Heart right ventricle (tissue), 16 donors: ENCODE results near the gene CAPRIN1. TPM values are rescaled to one million over a fixed set of nuclear protein-coding genes. Genes with fewer than 3 reads are reported as not detected.
"Not testable (repeated sequence)": the region's sequence is repeated elsewhere in the genome, so short reads cannot be mapped to it uniquely, and the experiment has no call there.

ENCODE experiments used
- ATAC-seq, 8 donors: fragments of 200-7000 bp; cut with Tn5 transposase; one replicate each; pipeline ENCODE4 v1.9.1; 2020; ENCODE audit warnings: mild to moderate bottlenecking in 8 of 8, moderate library complexity in 8 of 8, moderate number of reproducible peaks in 1 of 8
- DNase-seq, 2 donors: peaks; one replicate each; pipeline ENCODE4 v3.0.0-alpha.2; 2020
- H3K27ac ChIP-seq, 10 donors: fragments of 200-600 bp; sonication (generic) in 2 of 10; one replicate each; pipeline versions ENCODE4 v1.5.0 to v1.8.0; 2020 to 2022; ENCODE audit warnings: mild to moderate bottlenecking in 3 of 10
- H3K27me3 ChIP-seq, 7 donors: fragments of 200-600 bp; one replicate each; pipeline ENCODE4 v1.8.0; 2021 to 2022; ENCODE audit warnings: mild to moderate bottlenecking in 2 of 7
- H3K36me3 ChIP-seq, 9 donors: fragments of 200-600 bp; sonication (generic) in 1 of 9; one replicate each; pipeline versions ENCODE4 v1.5.0 to v1.8.0; 2020 to 2022; ENCODE audit warnings: mild to moderate bottlenecking in 2 of 9
- H3K4me1 ChIP-seq, 9 donors: fragments of 200-600 bp; sonication (generic) in 1 of 9; one replicate each; pipeline versions ENCODE4 v1.5.0 to v1.8.0; 2020 to 2022; ENCODE audit warnings: mild to moderate bottlenecking in 4 of 9
- H3K4me3 ChIP-seq, 10 donors: fragments of 200-600 bp; sonication (generic) in 2 of 10; one replicate each; pipeline versions ENCODE4 v1.5.0 to v1.8.0; 2020 to 2022; ENCODE audit warnings: mild to moderate bottlenecking in 7 of 10, moderate library complexity in 2 of 10
- H3K9me3 ChIP-seq, 11 donors: fragments of 200-600 bp in 10 of 11; sonication (generic) in 2 of 11; one replicate each; pipeline versions ENCODE4 v1.5.0 to v1.8.0; 2013 to 2022; ENCODE audit warnings: mild to moderate bottlenecking in 2 of 11, control low read depth in 1 of 11, moderate library complexity in 1 of 11
- WGBS, 2 donors: extraction: QIAGEN DNeasy Blood & Tissue Kit; methylation state at CpG; one replicate each; pipeline ENCODE4 v1.1.7; 2013; ENCODE audit warnings: inconsistent platforms in 1 of 2; 5-methylcytosine and 5-hydroxymethylcytosine counted together
- intact Hi-C, 10 donors: fragments of 100-400 bp; cut with DNase I; formaldehyde crosslinking; loops; one replicate each; pipeline versions ENCODE4 v1.11.1 to v1.14.2; 2022
- polyA plus RNA-seq, 2 donors: library from polyadenylated mRNA; stranded (reverse); fragments of 200-250 nt; gene quantifications; one replicate each; pipeline ENCODE4 v1.2.3, GENCODE V29; 2013
- total RNA-seq, 10 donors: library from RNA; stranded (reverse); fragmentation: NEBNext Ultra II Directional in 3 of 10; extraction: Animal tissue kit (Norgen Biotek cat#: 25700) in 3 of 10; gene quantifications; one replicate each; pipeline versions ENCODE4 v1.2.1 to v1.2.4, GENCODE V29; 2021 to 2023
- TF ChIP-seq, protein P1 (sequence below), 9 donors: fragments of 200-600 bp; sonication (generic) in 2 of 9; IDR thresholded peaks; one replicate each; pipeline versions ENCODE4 v1.5.0 to v1.8.0; 2021 to 2022; ENCODE audit warnings: antibody characterized with exemption in 9 of 9, mild to moderate bottlenecking in 5 of 9, moderate library complexity in 1 of 9
- donor health status: Arrhythmogenic right ventricular cardiomyopathy.
- donor health status: ischemic (EF 13 %, LVEDD 7.1; RV severe dilation, severe dysfunction).
- donor health status: healthy with polysubstance abuse.
- donor health status: DM: no; HTN: yes; CAD: no.
- donor health status: DM: no; HTN: no; CAD: no.
- donor health status: ischemic (EF 25% LVEDD 6.9; RV normal size, moderate dysfunction).
- donor health status: ischemic (EF 25% LVEDD 5.7; RV mildly dilated, moderate dysfunction).
- donor health status: healthy.
- donor health status: DM: yes; HTN: yes; CAD: no.
- donor health status: Ischemic cardiomyopathy.
- donor health status: ischemic (EF 35%, LVEDD 5.7; RV mildly dilated, moderate dysfunction).
- donor health status: nonischemic (EF 11% LVEDD 7.7; RV severe dilation, severe dysfunction).
- donor health status: DM: yes; HTN: yes; CAD: no.
- donor health status: PGD.
- donor health status: ischemic (EF 29% LVEDD 5.4; RV normal size, mild dysfunction).
- donor health status: nonischemic (EF 23%, LVEDD 6.1; RV moderate dilation, normal function).

Gene CAPRIN1
- total and polyA plus RNA-seq, 12 donors: 37.9 to 142 (median 118) TPM

- no peak for ATAC-seq
- Histone ChIP-seq H3K4me3 (no peak overlapping the region), H3K36me3 (peaks cover 4 to 100% (median 84%) of the 10 kb centered on the region in 9 donors), H3K9me3 (no peaks in the 10 kb centered on the region), H3K27me3 (no peaks in the 10 kb centered on the region), H3K27ac (peak overlapping the region in 1 of 10 donors; percentile 21), H3K4me1 (peaks cover 0 to 5% (median 0%) of the 10 kb centered on the region in 9 donors)
- TF ChIP-seq, protein P1, sequence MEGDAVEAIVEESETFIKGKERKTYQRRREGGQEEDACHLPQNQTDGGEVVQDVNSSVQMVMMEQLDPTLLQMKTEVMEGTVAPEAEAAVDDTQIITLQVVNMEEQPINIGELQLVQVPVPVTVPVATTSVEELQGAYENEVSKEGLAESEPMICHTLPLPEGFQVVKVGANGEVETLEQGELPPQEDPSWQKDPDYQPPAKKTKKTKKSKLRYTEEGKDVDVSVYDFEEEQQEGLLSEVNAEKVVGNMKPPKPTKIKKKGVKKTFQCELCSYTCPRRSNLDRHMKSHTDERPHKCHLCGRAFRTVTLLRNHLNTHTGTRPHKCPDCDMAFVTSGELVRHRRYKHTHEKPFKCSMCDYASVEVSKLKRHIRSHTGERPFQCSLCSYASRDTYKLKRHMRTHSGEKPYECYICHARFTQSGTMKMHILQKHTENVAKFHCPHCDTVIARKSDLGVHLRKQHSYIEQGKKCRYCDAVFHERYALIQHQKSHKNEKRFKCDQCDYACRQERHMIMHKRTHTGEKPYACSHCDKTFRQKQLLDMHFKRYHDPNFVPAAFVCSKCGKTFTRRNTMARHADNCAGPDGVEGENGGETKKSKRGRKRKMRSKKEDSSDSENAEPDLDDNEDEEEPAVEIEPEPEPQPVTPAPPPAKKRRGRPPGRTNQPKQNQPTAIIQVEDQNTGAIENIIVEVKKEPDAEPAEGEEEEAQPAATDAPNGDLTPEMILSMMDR (IDR thresholded peaks at IDR 0.05): no peak
- intact Hi-C loops: no loop called here
- DNase-seq: no peak
- 91 to 92% methylated on average over 4 of the region's 4 CpGs for WGBS, 2 donors
These were observed 35.2 kb downstream of the CAPRIN1 start for GRCh38 chr11:34086554-34087283.

DNA sequence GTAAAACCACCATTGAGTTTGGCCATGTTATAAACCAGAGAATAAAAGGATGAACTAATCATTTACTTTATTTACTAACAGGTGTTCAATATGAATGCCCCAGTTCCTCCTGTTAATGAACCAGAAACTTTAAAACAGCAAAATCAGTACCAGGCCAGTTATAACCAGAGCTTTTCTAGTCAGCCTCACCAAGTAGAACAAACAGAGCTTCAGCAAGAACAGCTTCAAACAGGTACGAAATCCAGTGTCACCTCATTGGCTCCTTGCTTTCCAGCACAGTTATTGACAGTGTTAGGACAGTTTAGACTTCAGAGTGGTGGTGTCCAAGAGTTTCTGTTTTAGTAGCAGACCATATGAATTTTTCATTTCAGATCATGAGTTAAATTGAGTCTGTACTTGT is 40.3 kb downstream of the CAPRIN1 start:
- ATAC-seq: no peak
- no peak overlapping the region for H3K4me3 ChIP-seq
- no peaks in the 10 kb centered on the region for H3K27me3 ChIP-seq
- WGBS, 2 donors: 84 to 95% methylated on average over 1 of the region's 1 CpG
- no peak for DNase-seq
- H3K27ac ChIP-seq: no peak overlapping the region
- TF ChIP-seq, protein P1 (IDR thresholded peaks at IDR 0.05): no peak
- peaks cover under 1 to 100% (median 90%) of the 10 kb centered on the region in 9 donors for H3K36me3 ChIP-seq
- H3K4me1 ChIP-seq: no peaks in the 10 kb centered on the region
- no peaks in the 10 kb centered on the region for H3K9me3 ChIP-seq
- intact Hi-C loops: no loop called here

- H3K27ac ChIP-seq, H3K27me3 ChIP-seq, intact Hi-C loops, H3K9me3 ChIP-seq, DNase-seq, H3K4me1 ChIP-seq, ATAC-seq, H3K4me3 ChIP-seq: not testable (repeated sequence)
- WGBS, 2 donors: 96 to 97% methylated on average over 2 of the region's 2 CpGs
- H3K36me3 ChIP-seq: peaks cover 0 to 100% (median 94%) of the 10 kb centered on the region in 9 donors
These were observed 43.4 kb downstream of the CAPRIN1 start for GRCh38 chr11:34094900-34095299.

GRCh38 chr11:34098813-34099212 is 47.3 kb downstream of the CAPRIN1 start:
- intact Hi-C loops: no loop called here
- DNase-seq (no peak), ATAC-seq (no peak)
- Histone ChIP-seq H3K9me3 (no peaks in the 10 kb centered on the region), H3K27ac (no peak overlapping the region), H3K27me3 (no peaks in the 10 kb centered on the region), H3K36me3 (peaks cover 0 to 94% (median 64%) of the 10 kb centered on the region in 9 donors), H3K4me3 (no peak overlapping the region), H3K4me1 (no peaks in the 10 kb centered on the region)
- TF ChIP-seq, protein P1 (IDR thresholded peaks at IDR 0.05): no peak
- WGBS, 2 donors: 95% methylated on average over 2 of the region's 2 CpGs

DNA sequence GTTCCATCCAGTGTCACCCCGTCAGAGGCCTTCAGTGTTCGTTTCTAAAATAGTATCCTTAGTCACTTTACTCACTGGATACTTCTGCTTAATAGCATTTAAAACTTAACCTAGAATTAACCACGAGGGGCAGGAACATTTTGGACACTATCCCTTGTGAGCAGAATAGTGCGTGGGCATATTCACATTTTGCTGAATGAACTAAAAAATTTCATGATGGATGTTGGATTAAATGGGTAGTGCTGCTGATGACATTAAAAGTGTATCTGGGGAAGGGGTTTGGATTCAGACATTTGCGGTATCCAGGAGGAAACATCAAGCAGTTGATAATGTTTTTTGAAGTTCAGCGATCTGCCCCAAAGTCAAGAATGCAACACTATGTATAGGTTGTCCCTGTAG is 53.1 kb downstream of the CAPRIN1 start:
- Histone ChIP-seq H3K9me3 (no peaks in the 10 kb centered on the region), H3K27me3 (no peaks in the 10 kb centered on the region), H3K27ac (peak overlapping the region in 9 of 10 donors; percentile 84 to 97 (median 95)), H3K4me3 (peak overlapping the region; percentile 61 to 93 (median 80)), H3K36me3 (peaks cover 0 to 60% (median 15%) of the 10 kb centered on the region in 9 donors), H3K4me1 (peaks cover 0 to 27% (median 20%) of the 10 kb centered on the region in 9 donors)
- WGBS, 2 donors: 17% methylated on average over 6 of the region's 6 CpGs
- intact Hi-C loops: loop anchor here in 8 of 10 donors (1.0 to 10.0 kb wide), 11 partner anchors 37 to 340 kb away; partner anchors contain the start of genes CAPRIN1 (in 7 of the 8) and ABTB2 (in 1 of the 8)
- ATAC-seq (peak in 1 of 8 donors; percentile 1), DNase-seq (no peak)
- TF ChIP-seq, protein P1 (IDR thresholded peaks at IDR 0.05): no peak
